CD14-positive monocyte (primary cell): Measurements from ENCODE around the gene HBQ1. TPM values are rescaled to one million over a fixed set of nuclear protein-coding genes. Genes with fewer than 3 reads are reported as not detected.
"Not testable (repeated sequence)": the region's sequence is repeated elsewhere in the genome, so short reads cannot be mapped to it uniquely, and the experiment has no call there.

Source experiments
- DNase-seq, 3 donors: peaks; one replicate each; pipeline ENCODE4 v3.0.0-alpha.2; 2011 to 2022
- H2AFZ ChIP-seq: 2 replicates; pipeline ENCODE4 v1.6.0; 2012; ENCODE audit warnings: mild to moderate bottlenecking, low read depth, low read length, inconsistent platforms; ENCODE audit not compliant: insufficient read depth, poor library complexity, severe bottlenecking
- H3K27ac ChIP-seq, 2 donors: 1 replicate in 1 of 2; 2 replicates in 1 of 2; pipeline ENCODE4 v1.5.1; 2012 to 2013; ENCODE audit warnings: low read length in 2 of 2, control low read depth in 1 of 2, inconsistent platforms in 1 of 2, low read depth in 1 of 2, mild to moderate bottlenecking in 1 of 2
- H3K27me3 ChIP-seq, 2 donors: one replicate each; pipeline versions ENCODE4 v1.6.0 to v1.6.1; 2011 to 2013; ENCODE audit warnings: low read length in 2 of 2; ENCODE audit not compliant: control insufficient read depth in 2 of 2, insufficient read depth in 2 of 2
- H3K36me3 ChIP-seq, 2 donors: replicated peaks in 1 of 2; 1 replicate in 1 of 2; 2 replicates in 1 of 2; pipeline versions ENCODE4 v1.5.1 to v1.6.1; 2012 to 2013; ENCODE audit warnings: low read length in 2 of 2, control low read depth in 1 of 2, inconsistent platforms in 1 of 2, mild to moderate bottlenecking in 1 of 2; ENCODE audit not compliant: insufficient read depth in 2 of 2, control insufficient read depth in 1 of 2
- H3K4me1 ChIP-seq, 2 donors: 1 replicate in 1 of 2; 2 replicates in 1 of 2; pipeline versions ENCODE4 v1.5.1 to v1.6.1; 2012 to 2013; ENCODE audit warnings: low read length in 2 of 2, control low read depth in 1 of 2, inconsistent platforms in 1 of 2, mild to moderate bottlenecking in 1 of 2, moderate library complexity in 1 of 2; ENCODE audit not compliant: insufficient read depth in 2 of 2, control insufficient read depth in 1 of 2
- H3K4me2 ChIP-seq: replicated peaks from 2 replicates; pipeline ENCODE3; 2012; ENCODE audit warnings: low read length, moderate library complexity, mild to moderate bottlenecking; ENCODE audit not compliant: poor library complexity, severe bottlenecking; ENCODE audit errors: extremely low read depth
- H3K4me3 ChIP-seq, 3 experiments: fragments of 200-600 bp in 1 of 3; sonication (generic) in 1 of 3; replicated peaks in 1 of 3; 1 replicate in 2 of 3; 2 replicates in 1 of 3; pipeline ENCODE4 v1.5.1; 2011 to 2013; ENCODE audit warnings: low read length in 3 of 3, mild to moderate bottlenecking in 3 of 3, control low read depth in 2 of 3, low read depth in 2 of 3, inconsistent platforms in 1 of 3, moderate library complexity in 1 of 3
- H3K79me2 ChIP-seq: 2 replicates; pipeline ENCODE4 v1.6.0; 2012; ENCODE audit warnings: mild to moderate bottlenecking, control low read depth, inconsistent platforms, low read length, moderate library complexity; ENCODE audit not compliant: insufficient read depth
- H3K9ac ChIP-seq: 2 replicates; pipeline ENCODE4 v1.6.0; 2017; ENCODE audit warnings: low read length, mild to moderate bottlenecking; ENCODE audit not compliant: insufficient read depth, poor library complexity, severe bottlenecking
- H3K9me3 ChIP-seq, 2 donors: replicated peaks in 1 of 2; 1 replicate in 1 of 2; 2 replicates in 1 of 2; pipeline versions ENCODE4 v1.5.1 to v1.6.1; 2012 to 2013; ENCODE audit warnings: low read length in 2 of 2, control low read depth in 1 of 2; ENCODE audit not compliant: control insufficient read depth in 1 of 2, insufficient read depth in 1 of 2
- H4K20me1 ChIP-seq: 2 replicates; pipeline ENCODE4 v1.6.0; 2012; ENCODE audit warnings: mild to moderate bottlenecking, low read length, control low read depth, moderate library complexity; ENCODE audit not compliant: insufficient read depth
- H3K27ac Mint-ChIP-seq, 7 donors: one replicate each; pipeline ENCODE4 v1.8.0; 2020; ENCODE audit warnings: mild to moderate bottlenecking in 7 of 7, mixed read lengths in 7 of 7, moderate library complexity in 6 of 7, inconsistent platforms in 2 of 7
- H3K27me3 Mint-ChIP-seq, 3 donors: one replicate each; pipeline ENCODE4 v1.8.0; 2021 to 2022; ENCODE audit warnings: low read depth in 3 of 3, mild to moderate bottlenecking in 3 of 3, mixed read lengths in 3 of 3, moderate library complexity in 3 of 3, inconsistent platforms in 1 of 3
- H3K36me3 Mint-ChIP-seq, 2 donors: one replicate each; pipeline ENCODE4 v1.8.0; 2020; ENCODE audit warnings: mixed read lengths in 2 of 2, inconsistent platforms in 1 of 2, mild to moderate bottlenecking in 1 of 2
- H3K4me1 Mint-ChIP-seq: one replicate; pipeline ENCODE4 v1.8.0; 2020; ENCODE audit warnings: mild to moderate bottlenecking, mixed read lengths
- H3K4me3 Mint-ChIP-seq, 2 donors: one replicate each; pipeline ENCODE4 v1.8.0; 2020; ENCODE audit warnings: mild to moderate bottlenecking in 2 of 2, mixed read lengths in 2 of 2, moderate library complexity in 1 of 2
- H3K9me3 Mint-ChIP-seq, 7 donors: one replicate each; pipeline ENCODE4 v1.8.0; 2020 to 2022; ENCODE audit warnings: mixed read lengths in 7 of 7, mild to moderate bottlenecking in 6 of 7, moderate library complexity in 6 of 7, inconsistent platforms in 2 of 7
- CTCF ChIP-seq: fragments of 200-600 bp; IDR thresholded peaks from one replicate; pipeline ENCODE4 v1.8.0; 2022; ENCODE audit warnings: antibody characterized with exemption, mild to moderate bottlenecking
- WGBS: methylation state at CpG from one replicate; pipeline ENCODE4 v1.1.5; 2013; ENCODE audit warnings: missing lambda C conversion rate; ENCODE audit not compliant: insufficient coverage; 5-methylcytosine and 5-hydroxymethylcytosine counted together
- intact Hi-C, 2 donors: fragments of 100-400 bp; cut with micrococcal nuclease; formaldehyde crosslinking; loops; one replicate each; pipeline versions ENCODE4 v1.15.0 to v1.15.1; 2023
- polyA plus RNA-seq, 3 donors: library from polyadenylated mRNA; depleted of rRNA in 1 of 3; unstranded in 2 of 3; stranded (reverse) in 1 of 3; fragments of 300-500 nt in 2 of 3; fragments of >200 nt in 1 of 3; fragmentation: Illumina TruSeq in 2 of 3; gene quantifications; 1 replicate in 2 of 3; 2 replicates in 1 of 3; pipeline ENCODE4 v1.2.3, GENCODE V29; 2012 to 2021

Gene HBQ1
- polyA plus RNA-seq, 3 donors: not detected

GRCh38 chr16:176477-177382, 3.5 kb upstream of the HBQ1 start, which contains the start of gene HBA1:
Gene HBA1 (plus strand): TSS chr16:176680. CDS start chr16:176717, 37 bp downstream.
- H3K79me2 ChIP-seq, H3K9ac ChIP-seq, H3K4me2 ChIP-seq, H4K20me1 ChIP-seq, H3K27ac Mint-ChIP-seq, H3K4me3 ChIP-seq, H3K9me3 ChIP-seq, H3K27ac ChIP-seq, H2AFZ ChIP-seq, DNase-seq, intact Hi-C loops, H3K36me3 Mint-ChIP-seq, H3K36me3 ChIP-seq: not testable (repeated sequence)
- H3K4me1 ChIP-seq: peaks cover 8 to 17% of the 10 kb centered on the region in 2 donors
- H3K27me3 ChIP-seq: peaks cover 46 to 70% of the 10 kb centered on the region in 2 donors
- 2% methylated on average over 25 of the region's 88 CpGs for WGBS
- peaks cover 13% of the 10 kb centered on the region for H3K4me1 Mint-ChIP-seq
- peaks cover 0 to 20% (median 4%) of the 10 kb centered on the region in 7 donors for H3K9me3 Mint-ChIP-seq
- peaks cover 57 to 80% (median 69%) of the 10 kb centered on the region in 3 donors for H3K27me3 Mint-ChIP-seq
- H3K4me3 Mint-ChIP-seq: peak within 1 kb of the TSS in 1 of 2 donors; percentile 75

GRCh38 chr16:177394-177822, 2.9 kb upstream of the HBQ1 start:
- Histone ChIP-seq H3K9ac (no peak overlapping the region), H3K27ac (no peak overlapping the region), H3K36me3 (no peaks in the 10 kb centered on the region), H3K9me3 (peaks cover 0 to 9% of the 10 kb centered on the region in 2 donors), H2AFZ (no peak overlapping the region), H3K4me1 (peaks cover 8 to 17% of the 10 kb centered on the region in 2 donors), H3K79me2 (no peaks in the 10 kb centered on the region), H3K4me3 (no peak overlapping the region), H3K4me2 (no peak overlapping the region), H4K20me1 (no peaks in the 10 kb centered on the region), H3K27me3 (peaks cover 45 to 70% of the 10 kb centered on the region in 2 donors)
- Mint-ChIP-seq H3K4me1 (peaks cover 13% of the 10 kb centered on the region), H3K9me3 (peaks cover 0 to 20% (median 4%) of the 10 kb centered on the region in 7 donors), H3K4me3 (peak overlapping the region in 1 of 2 donors; percentile 65), H3K27ac (no peak overlapping the region), H3K27me3 (peaks cover 56 to 81% (median 70%) of the 10 kb centered on the region in 3 donors), H3K36me3 (peaks cover 0 to 4% of the 10 kb centered on the region in 2 donors)
- TF ChIP-seq CTCF: no peak
- WGBS: 8% methylated on average over 9 of the region's 13 CpGs
- DNase-seq: no peak
- intact Hi-C loops: no loop called here
